ENCODE data around the gene SIGLEC5.

Gene SIGLEC5

DNA sequence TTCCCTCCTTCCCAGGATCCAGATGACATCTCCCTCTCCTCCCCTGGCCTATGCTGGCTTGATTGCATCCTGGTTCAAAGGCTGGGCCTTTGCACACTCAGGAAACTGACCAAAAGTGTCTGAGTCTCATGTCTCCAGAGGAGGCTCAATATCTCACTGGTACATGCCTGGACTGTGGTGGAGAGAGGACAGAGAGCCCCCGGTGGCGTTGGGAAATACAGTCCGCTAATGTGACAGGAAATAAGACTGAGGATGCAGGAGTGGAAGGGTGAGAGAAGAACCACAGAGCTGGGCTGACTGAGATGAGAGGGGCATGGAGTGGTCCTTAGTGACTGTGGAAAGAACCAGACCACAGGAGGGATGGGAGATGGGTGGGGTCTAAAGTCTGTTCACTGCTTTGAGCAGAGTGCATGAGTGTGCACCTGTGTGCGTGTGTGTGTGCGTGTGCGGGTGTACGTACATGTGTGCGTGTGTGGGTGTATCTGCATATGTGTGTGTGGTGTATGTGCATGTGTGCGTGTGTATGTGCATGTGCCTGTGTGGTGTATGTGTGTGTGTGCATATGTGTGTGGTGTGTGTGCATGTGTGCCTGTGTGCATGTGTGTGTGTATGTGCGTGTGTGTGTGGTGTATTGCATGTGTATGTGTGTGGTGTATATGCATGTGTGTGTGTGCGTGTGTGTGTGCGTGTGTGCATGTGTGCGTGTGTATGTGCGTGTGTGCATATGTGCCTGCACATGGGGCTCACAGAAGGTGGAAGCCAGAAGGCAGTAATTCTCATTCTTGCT is 1.9 kb downstream of the SIGLEC5 start:
- no peak for FAIRE-seq
- DNase-seq (ENCODE audit: low spot score): no peak

DNA sequence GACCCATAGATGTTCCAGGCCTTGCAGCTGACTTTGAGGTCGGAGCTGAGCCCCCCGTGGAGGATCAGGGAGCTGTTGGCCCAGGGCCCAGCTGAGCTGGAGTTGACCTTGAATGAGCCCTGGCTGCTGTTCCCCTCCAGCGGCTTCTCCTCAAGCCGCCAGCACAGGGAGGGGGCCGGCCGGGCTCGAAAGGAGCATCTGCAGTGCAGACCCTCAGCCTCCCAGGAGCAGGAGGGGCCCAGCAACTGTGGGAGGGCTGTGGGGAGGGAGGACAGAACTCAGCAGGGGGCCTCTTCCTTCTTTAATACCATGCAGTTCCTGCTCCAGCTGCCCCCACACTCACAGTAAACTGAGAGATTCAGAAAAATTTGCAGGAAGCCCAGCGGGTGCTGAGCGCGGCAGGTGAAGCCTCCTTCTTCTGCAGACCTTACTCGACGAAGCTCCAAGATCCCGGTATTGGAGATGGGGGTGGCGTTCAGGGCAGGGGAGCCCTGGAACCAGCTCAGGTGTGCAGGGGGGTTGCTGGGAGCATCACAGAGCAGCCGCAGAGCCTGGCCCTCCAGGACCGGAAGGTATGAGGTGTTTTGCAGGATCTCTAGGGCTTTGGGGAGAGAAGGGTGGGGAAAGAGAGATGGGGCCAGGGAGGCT is 2.6 kb downstream of the SIGLEC5 start:
- FAIRE-seq: no peak
- DNase-seq (ENCODE audit: low spot score): no peak

DNA sequence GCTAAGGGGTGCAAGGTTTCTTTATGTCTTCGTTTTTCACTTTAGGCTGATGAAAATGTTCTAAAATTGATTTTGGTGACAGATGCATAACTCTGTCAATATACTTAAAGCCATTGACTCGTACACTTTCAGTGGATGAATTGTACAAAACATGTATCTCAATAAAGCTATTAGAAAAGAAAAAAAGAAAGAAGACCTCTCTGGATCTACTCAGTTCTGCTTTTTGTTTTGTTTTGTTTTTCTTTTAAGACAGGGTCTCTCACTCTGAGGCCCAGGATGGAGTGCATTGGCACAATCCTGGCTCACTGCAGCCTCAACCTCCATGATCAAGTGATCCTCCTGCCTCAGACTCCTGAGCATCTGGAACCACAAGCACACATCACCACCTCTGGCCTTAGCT is 3.5 kb downstream of the SIGLEC5 start:
- FAIRE-seq (no peak), DNase-seq (ENCODE audit: low spot score) (no peak)

DNA sequence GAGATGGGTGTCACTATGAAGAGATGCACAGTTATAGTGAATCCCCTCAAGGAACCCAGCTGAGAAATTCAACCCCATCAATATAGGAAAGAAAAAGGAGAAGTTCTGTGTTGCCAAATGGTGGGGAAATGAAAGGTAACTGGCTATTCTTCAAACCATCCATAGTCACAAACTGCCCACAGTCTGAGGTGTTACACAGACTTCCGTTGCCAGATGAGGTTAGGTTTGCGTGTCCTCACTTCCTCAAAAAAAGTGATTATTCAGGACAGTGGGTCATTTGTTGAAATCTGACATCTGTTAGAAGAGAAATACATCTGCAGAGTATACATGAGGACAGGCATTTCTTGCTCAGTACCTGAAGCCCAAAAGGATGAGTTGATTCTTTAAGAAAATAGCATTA is 9.0 kb downstream of the SIGLEC5 start:
- DNase-seq (ENCODE audit: low spot score) (no peak), FAIRE-seq (no peak)

DNA sequence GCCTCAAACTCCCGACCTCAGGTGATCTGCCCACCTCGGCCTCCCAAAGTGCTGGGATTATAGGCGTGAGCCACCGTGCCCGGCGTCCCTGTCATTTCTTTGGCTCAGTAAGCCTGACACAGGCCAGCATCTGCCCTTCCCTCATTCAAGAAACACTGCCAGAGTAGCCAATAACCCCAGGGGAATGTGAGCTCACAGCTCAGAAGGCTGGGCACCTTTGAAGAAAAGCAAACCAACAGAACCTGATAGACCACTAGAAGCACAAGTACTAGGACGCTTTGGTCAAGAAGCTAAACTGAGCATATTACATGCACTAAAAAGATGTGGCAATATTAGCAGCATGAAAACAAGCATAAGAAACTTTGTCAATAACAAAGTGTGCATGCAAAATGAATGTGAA is 14.2 kb downstream of the SIGLEC5 start:
- FAIRE-seq (no peak), DNase-seq (ENCODE audit: low spot score) (no peak)

DNA sequence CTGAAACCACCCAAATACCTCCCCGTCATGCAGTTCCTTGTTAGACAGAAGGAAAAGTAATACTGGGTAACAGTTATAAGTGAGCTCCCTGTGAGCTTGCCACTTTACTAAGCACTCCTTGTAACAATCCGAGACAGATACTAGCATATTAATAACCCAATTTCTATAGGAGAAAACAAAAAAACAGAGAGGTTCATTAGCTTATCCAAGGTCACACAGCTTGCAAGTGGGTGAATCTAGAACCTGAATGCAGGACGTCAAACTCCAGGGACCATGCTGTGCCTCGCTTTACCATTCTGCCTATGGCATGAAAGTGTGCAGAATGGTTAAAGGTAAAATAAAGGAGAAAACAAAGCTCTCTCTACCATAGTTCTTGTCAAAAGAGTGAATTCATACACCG is 15.4 kb downstream of the SIGLEC5 start:
- DNase-seq (ENCODE audit: low spot score): no peak
- no peak for FAIRE-seq

DNA sequence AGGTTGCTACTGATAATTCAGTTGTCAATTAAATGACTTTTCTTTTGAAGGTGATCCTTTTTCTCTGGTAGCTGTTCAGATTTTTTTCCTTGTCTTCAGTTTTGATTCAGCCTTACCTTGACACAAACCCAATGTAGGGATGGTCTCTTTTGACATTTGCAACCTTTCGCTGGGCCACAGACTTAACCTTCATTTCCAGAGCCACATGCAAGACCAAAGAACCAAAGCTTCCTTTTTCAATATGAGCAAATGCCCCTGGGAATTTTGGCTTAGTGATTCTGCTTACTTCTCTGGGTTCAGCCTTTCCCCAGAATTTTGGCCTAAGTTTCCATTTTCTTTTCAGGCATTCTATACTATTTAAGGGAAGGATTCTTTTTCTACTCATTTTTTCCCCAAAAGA is 19.6 kb downstream of the SIGLEC5 start:
- FAIRE-seq: no peak
- DNase-seq (ENCODE audit: low spot score): no peak

DNA sequence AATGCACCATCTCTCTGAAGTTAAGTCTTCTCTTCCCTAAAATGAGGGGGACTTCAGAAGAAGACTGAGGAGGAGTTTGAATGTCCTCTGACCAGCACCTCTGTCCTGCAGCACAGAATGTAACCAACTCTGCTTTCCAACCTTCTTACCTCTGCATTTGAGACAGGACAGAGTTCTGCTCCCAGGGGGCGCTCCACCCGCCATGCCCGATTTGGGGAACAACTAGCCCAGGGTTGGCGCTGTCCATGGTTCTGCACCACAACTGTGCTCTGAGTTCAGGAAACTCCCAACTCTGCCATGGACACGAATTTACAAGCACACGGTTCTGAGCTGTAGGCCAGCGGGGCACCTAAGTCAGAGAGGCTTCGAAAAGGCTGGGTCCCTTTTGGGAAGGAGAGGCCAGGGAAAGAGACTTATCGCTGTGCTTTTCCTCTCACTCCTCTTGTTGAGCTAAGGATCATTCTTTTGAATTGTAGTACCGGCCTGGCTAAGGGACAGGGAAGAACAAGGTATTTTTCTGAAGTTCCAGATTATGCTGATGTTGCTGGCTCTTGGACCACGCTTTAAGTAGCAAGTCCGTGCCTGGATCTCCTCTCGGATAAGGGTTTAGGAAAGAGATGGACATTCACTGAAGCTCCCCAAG is 22.2 kb downstream of the SIGLEC5 start:
- FAIRE-seq: no peak
- DNase-seq (ENCODE audit: low spot score): peak; percentile 43

DNA sequence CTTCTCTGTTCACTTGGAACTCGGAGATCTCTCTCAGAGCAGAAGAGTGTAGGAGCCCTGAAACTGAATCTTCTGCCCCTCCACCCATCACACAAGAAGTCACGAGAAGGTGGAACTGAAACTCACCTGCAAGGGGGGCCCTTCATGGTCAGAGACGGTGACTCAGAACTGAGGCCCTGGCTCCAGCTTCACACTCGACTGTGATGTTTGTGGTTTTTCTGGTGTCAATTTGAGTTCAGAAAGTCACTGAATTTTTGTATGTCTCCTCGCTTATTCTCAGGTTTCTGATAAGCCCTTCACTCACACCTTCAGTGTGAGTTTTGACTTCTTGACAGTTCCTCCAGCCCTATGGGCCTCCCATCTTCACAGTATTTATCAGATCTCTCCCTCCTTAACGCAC is 23.1 kb downstream of the SIGLEC5 start:
- DNase-seq (ENCODE audit: low spot score) (no peak), FAIRE-seq (no peak)

DNA sequence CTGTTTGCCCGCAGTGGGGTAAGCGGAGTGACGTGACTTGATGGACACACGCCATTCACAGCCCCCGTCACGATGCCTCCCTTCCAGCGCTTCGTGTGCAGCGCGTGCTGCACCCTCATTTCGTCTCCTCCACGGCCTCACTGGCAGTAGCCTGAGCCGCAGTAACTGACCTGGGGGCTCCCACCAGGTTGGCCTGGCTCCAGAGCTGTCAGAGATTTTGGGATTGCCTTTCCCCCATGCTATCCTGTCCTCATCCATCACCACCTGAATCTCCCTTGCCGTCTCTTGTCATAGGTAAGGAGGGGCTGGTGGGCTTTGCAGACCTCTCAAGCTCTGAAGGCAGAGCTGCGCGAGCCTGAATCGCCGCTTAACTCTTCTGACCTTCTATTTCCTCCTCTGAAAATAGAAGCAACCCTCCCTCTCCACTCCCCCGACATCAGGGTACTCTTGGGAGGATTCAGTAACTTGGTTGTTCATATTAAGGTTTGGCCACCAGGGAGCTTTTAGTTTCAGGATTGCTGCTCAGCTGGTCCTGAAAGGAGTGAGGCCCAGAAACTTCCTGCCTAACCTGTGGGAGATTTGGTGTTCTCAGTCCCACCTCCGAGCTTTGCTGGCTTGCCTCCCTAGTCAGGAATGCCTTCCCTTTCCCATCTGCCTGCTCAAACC is 27.9 kb downstream of the SIGLEC5 start:
- no peak for FAIRE-seq

DNA sequence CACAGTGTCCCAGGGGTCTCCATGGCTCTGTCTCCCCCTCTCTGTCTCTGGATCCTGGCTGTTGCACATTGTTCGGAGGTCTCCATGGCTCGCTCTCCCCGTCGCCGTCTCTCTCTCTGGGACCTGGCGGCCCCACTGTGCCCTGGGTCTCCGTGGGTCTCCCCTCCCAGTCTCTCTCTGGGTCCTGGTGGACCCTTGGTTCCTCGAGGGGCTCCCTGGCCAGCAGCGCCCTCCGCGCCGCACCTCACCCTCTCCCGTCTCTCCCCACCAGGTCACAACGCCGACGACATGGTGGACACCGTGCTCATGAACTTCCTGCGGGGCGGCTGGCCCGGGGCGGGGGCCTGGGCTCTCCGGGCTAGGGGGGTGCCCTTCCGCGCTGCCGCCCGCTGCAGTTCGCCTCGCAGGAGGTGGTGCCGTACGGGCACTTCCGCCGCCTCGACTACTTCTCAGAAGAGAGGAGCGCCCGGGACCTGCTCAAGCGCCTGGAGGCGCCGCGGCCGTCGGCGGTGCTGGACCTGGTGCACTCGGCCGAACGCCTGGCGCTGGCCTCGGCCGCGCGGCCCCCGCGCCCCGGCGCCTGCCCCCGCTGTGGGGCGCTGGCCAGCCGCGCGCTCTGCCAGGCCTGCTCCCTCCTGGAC is 29.1 kb downstream of the SIGLEC5 start:
- DNase-seq (ENCODE audit: low spot score) (no peak), FAIRE-seq (no peak)

More for the DNA sequence above, 27.9 kb downstream of the SIGLEC5 start:
- no peak for DNase-seq (ENCODE audit: low spot score)

DNA sequence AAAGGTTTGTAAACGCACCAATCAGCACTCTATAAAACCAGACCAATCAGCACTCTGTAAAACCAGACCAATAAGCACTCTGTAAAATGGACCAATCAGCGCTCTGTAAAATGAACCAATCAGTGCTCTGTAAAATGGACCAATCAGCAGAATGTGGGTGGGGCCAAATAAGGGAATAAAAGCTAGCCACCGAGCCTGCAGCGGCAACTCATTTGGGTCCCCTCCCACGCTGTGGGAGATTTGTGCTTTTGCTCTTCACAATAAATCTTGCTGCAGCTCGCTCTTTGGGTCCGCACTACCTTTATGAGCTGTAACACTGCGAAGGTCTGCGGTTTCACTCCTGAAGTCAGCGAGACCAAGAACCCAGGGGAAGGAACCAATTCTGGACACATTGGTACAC is 31.1 kb downstream of the SIGLEC5 start:
- no peak for FAIRE-seq
- no peak for DNase-seq (ENCODE audit: low spot score)

DNA sequence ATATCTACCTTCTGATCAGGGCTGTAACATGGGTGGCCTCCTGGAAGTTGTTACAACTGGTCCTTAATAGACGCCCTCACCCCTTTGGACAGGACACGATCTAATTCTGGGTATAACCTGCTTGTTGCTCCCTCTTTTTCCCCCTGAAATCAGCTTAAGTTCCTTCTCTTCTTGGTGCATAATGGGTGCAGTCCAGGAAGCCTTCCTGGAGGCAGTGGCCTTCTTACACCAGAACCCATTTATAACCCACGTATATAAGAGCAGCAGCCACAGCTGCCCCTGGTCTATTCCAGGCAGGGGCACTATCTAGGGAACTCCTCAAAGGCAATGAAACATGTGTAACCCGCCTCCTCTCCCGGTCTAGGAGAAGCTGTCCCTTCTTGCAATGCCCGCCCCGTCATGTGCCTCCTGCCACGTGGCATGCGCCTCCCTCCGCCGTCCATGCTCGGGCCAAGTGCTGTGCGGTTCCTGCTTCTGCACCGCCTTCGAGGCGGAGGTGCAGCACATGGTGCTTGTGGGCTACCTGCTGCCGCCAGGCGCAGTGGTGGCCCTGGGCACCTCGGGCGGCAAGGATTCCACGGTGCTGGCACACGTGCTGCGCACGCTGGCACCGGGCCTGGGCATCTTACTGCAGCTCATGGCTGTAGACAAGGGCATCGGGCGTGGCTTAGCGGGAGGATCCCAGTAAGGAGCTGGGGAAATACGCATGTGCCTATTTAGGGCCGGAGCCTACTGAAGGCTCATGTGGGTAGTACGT is 31.9 kb downstream of the SIGLEC5 start:
- DNase-seq (ENCODE audit: low spot score) (no peak), FAIRE-seq (no peak)

DNA sequence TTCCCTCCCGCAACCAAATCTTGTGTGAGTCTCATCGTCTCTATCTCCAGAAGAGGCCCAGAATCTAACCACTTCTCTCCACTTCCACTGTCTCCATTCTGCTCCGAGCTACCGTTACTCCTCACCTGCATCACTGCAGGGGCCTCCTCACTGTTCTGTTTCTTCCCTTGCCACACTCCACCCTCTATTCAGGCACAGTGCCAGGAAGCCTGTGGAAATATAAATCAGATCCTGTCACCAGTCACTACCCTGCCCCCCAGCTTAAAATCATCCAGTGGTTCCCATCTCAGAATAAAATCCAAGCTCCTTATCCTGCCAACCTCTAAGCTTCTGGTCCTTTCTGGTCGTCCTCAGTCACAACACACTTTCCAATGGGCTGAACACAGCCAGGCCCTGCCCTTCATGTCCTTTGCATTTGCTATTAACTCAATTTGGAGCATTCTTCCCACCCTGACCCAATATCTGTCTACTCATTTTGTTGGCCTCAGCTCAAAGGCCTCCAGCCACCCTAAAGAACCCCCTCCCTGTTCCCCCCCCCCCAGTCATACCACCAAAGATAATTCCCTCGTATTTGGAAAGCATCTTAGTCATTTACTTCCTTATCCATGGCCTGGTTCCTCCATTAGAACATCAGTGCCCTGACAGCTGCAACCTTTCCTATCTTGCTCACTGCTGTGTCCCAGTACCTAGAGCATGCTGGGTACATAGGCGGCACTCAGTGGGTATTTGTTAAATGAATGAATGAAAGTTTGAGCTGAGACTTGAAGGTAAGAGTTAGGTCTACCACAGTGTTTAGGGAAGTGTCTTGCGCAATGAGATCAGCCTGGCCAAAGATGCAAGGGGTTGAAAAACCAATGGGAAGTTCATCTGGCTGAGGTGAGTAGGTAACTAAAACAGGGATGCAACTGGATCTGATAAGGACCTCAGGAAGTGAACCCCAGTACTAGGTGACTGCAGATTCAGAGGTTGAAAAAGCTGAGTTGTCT is 34.7 kb downstream of the SIGLEC5 start:
- FAIRE-seq (no peak), DNase-seq (ENCODE audit: low spot score) (no peak)

DNA sequence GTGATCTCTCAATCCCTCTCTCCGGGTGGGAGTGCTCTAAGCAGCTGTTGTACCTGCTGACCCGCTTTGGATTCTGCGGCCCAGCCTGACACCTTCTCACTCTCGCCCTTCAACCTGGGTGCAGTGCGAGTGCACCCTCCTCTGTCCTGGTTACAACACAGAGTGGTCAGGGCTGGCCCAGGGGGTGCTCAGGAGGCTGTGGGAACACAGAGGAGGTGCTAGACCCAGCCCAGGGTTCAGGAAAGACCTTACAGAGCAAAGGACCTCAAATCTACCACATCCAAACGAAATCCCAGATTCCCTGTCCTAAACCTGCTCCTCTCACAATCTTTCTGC is 35.5 kb downstream of the SIGLEC5 start:
- FAIRE-seq (no peak), DNase-seq (ENCODE audit: low spot score) (no peak)

DNA sequence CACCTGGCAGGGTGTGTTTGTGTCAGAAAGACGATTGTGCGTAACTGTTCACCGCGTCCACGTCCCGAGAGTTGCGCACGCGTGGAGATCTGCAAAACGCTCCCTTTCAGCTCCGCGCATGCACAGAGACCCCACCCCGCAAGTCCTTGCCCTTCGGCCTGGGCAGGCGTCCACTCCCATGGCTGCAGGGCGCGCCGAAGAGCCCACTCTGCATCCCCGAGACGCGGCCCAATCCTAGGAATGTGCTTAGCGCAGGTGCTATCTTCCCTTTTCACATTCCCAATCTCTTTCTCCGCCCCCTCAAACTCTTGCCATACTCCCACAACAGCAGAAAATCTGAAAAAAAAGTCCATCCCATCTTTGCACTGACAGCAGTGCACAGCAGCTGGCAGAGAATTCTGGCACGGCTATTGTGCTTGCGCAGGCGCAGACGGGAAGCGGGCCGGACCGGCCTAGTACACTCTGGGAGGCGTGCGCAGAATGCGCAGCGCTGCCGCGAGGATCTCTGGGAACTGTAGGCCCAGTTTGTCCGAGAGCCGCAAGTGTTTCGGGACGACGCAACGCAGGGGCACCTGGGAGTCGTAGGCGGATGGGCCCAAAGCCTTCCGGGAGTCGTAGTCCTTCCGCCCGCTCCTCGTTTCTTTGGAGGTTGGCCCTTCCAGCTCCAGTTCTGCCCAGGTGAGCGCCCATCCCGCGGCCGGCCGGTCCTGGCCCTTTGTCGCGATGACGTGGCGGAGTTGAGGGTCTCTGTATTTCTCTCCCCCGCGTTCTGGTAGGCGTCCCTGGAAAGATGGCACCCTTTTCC is 36.0 kb downstream of the SIGLEC5 start:
- FAIRE-seq (peak; percentile 76), DNase-seq (ENCODE audit: low spot score) (peak; percentile 86)

DNA sequence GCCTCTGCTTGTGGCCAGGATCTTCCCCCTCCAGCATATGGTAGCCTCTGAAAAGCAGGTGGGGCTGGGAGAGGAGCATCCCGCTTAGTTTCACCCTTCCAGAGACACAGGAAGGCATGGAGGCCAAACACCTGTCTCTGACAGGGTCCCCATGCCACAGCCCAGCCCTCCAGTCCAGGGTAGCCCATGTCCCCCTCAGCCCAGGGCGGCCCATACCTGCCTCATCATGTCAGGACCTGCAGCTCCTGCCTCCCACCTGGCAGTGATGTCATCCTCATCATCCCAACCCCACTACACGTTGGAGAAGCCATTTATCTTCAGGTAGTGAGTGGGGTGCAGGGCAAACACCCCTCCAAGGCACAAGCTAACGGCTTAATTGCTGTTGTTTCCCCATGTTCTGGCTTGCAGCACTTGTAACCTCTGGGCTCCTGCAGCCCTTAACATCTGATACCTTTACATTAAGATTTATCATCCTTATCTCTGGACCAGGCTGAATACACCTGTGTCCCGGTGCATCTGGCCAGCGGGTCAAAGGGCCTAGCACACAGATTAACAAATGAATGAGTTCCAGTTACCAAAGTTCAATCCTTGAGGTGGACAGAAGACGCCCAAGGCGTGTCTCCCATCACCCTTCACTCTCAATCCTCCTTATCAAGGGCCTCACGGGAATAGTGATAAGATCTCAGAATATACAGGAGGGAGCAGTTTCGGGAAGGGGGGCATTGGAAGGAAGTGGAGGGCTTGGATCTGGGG is 36.9 kb downstream of the SIGLEC5 start:
- FAIRE-seq (no peak), DNase-seq (ENCODE audit: low spot score) (no peak)

DNA sequence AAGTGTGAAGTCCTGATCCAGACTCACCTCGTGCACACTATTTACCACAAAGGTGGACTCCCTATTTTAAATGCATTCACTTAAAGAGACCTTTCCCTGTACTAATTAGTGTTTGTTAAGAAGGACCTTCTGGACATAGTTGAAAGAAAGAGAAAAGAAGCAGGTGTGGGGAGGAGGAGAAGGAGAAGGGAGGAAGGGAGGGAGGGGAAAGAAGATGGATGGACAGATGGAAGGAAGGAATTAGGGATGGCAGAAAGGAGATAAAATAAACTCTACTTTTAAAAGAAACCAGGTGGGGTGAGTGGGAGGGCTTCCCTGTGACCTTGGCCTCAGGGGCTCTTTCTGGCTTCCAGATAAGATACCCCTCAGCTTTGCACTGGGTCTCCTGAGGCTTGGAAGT is 37.7 kb downstream of the SIGLEC5 start:
- FAIRE-seq (no peak), DNase-seq (ENCODE audit: low spot score) (no peak)
